Measurements from ENCODE around the gene DMTF1. TPM values are rescaled to one million over a fixed set of nuclear protein-coding genes. Genes with fewer than 3 reads are reported as not detected.
A peak's percentile ranks its signal among the peaks of the same experiment; 100 is the strongest.
"Not testable (repeated sequence)": the region's sequence is repeated elsewhere in the genome, so short reads cannot be mapped to it uniquely, and the experiment has no call there.

DMTF1 gene
- total RNA-seq, 2 donors from 2014 or later: 125 to 131 TPM

GRCh38 chr7:87188930-87189329, 36.7 kb downstream of the DMTF1 start:
- H3K9me3 ChIP-seq (ENCODE audit: control insufficient read depth, low read length, poor library complexity, severe bottlenecking): no peaks in the 10 kb centered on the region
- ATAC-seq (no peak), DNase-seq (no peak)
- Mint-ChIP-seq H3K4me3 (no peak overlapping the region), H3K27ac (peak overlapping the region; percentile 64), H3K27me3 (no peaks in the 10 kb centered on the region), H3K36me3 (ENCODE audit: low read depth) (peaks cover 9% of the 10 kb centered on the region), H3K4me1 (peaks cover 36% of the 10 kb centered on the region)

- Mint-ChIP-seq H3K4me1 (peaks cover 29% of the 10 kb centered on the region), H3K27ac (peak overlapping the region; percentile 49), H3K27me3 (no peaks in the 10 kb centered on the region), H3K4me3 (no peak overlapping the region), H3K36me3 (ENCODE audit: low read depth) (peaks cover 7% of the 10 kb centered on the region)
- no peaks in the 10 kb centered on the region for H3K9me3 ChIP-seq (ENCODE audit: control insufficient read depth, low read length, poor library complexity, severe bottlenecking)
- ATAC-seq (no peak), DNase-seq (no peak)
These were observed 38.5 kb downstream of the DMTF1 start for GRCh38 chr7:87190783-87191182.

- Mint-ChIP-seq H3K36me3 (ENCODE audit: low read depth) (peaks cover 10% of the 10 kb centered on the region), H3K27me3 (no peaks in the 10 kb centered on the region), H3K4me1 (peaks cover 27% of the 10 kb centered on the region), H3K27ac (peak overlapping the region; percentile 90), H3K4me3 (peak overlapping the region; percentile 69)
- DNase-seq (no peak), ATAC-seq (no peak)
- no peaks in the 10 kb centered on the region for H3K9me3 ChIP-seq (ENCODE audit: control insufficient read depth, low read length, poor library complexity, severe bottlenecking)
These were observed 40.7 kb downstream of the DMTF1 start for GRCh38 chr7:87192784-87193487.

- no peak overlapping the region for H3K4me3 Mint-ChIP-seq
- peaks cover 22% of the 10 kb centered on the region for H3K4me1 Mint-ChIP-seq
These were observed 41.7 kb downstream of the DMTF1 start for GRCh38 chr7:87193912-87194311.

GRCh38 chr7:87199241-87199640, 47.0 kb downstream of the DMTF1 start:
- H3K4me1 Mint-ChIP-seq: peaks cover 26% of the 10 kb centered on the region
- no peak for DNase-seq
- ATAC-seq: no peak
- H3K27me3 Mint-ChIP-seq: no peaks in the 10 kb centered on the region
- H3K27ac Mint-ChIP-seq: peak overlapping the region; percentile 6
- H3K4me3 Mint-ChIP-seq: no peak overlapping the region
- H3K36me3 Mint-ChIP-seq (ENCODE audit: low read depth): peaks cover 7% of the 10 kb centered on the region
- H3K9me3 ChIP-seq (ENCODE audit: control insufficient read depth, low read length, poor library complexity, severe bottlenecking): no peaks in the 10 kb centered on the region

More at GRCh38 chr7:87193912-87194311, 41.7 kb downstream of the DMTF1 start:
- ATAC-seq (no peak), DNase-seq (no peak)
- H3K27me3 Mint-ChIP-seq: no peaks in the 10 kb centered on the region
- no peak overlapping the region for H3K27ac Mint-ChIP-seq
- H3K36me3 Mint-ChIP-seq (ENCODE audit: low read depth): peaks cover 8% of the 10 kb centered on the region
- no peaks in the 10 kb centered on the region for H3K9me3 ChIP-seq (ENCODE audit: control insufficient read depth, low read length, poor library complexity, severe bottlenecking)

GRCh38 chr7:87199700-87200450, 47.6 kb downstream of the DMTF1 start:
- Mint-ChIP-seq H3K27me3 (no peaks in the 10 kb centered on the region), H3K4me3 (no peak overlapping the region), H3K36me3 (ENCODE audit: low read depth) (peaks cover 7% of the 10 kb centered on the region), H3K4me1 (peaks cover 26% of the 10 kb centered on the region), H3K27ac (peak overlapping the region; percentile 6)
- no peak for ATAC-seq
- H3K9me3 ChIP-seq (ENCODE audit: control insufficient read depth, low read length, poor library complexity, severe bottlenecking): no peaks in the 10 kb centered on the region
- no peak for DNase-seq

- H3K9me3 ChIP-seq (ENCODE audit: control insufficient read depth, low read length, poor library complexity, severe bottlenecking): no peaks in the 10 kb centered on the region
- Mint-ChIP-seq H3K4me3 (no peak overlapping the region), H3K4me1 (peaks cover 23% of the 10 kb centered on the region), H3K27ac (peak overlapping the region; percentile 6), H3K27me3 (no peaks in the 10 kb centered on the region), H3K36me3 (ENCODE audit: low read depth) (peaks cover 2% of the 10 kb centered on the region)
- DNase-seq: no peak
- no peak for ATAC-seq
These were observed 50.0 kb downstream of the DMTF1 start for GRCh38 chr7:87202208-87202607.

- no peaks in the 10 kb centered on the region for H3K27me3 Mint-ChIP-seq
- ATAC-seq (no peak), DNase-seq (no peak)
- H3K9me3 ChIP-seq (ENCODE audit: control insufficient read depth, low read length, poor library complexity, severe bottlenecking): no peaks in the 10 kb centered on the region
- H3K36me3 Mint-ChIP-seq (ENCODE audit: low read depth): peaks cover 2% of the 10 kb centered on the region
- peaks cover 23% of the 10 kb centered on the region for H3K4me1 Mint-ChIP-seq
- no peak overlapping the region for H3K27ac Mint-ChIP-seq
- H3K4me3 Mint-ChIP-seq: no peak overlapping the region
These were observed 50.5 kb downstream of the DMTF1 start for GRCh38 chr7:87202705-87203104.

GRCh38 chr7:87203929-87204328, 51.7 kb downstream of the DMTF1 start:
- H3K9me3 ChIP-seq (ENCODE audit: control insufficient read depth, low read length, poor library complexity, severe bottlenecking); H3K27ac Mint-ChIP-seq; H3K27me3 Mint-ChIP-seq; ATAC-seq; H3K36me3 Mint-ChIP-seq (ENCODE audit: low read depth); H3K4me3 Mint-ChIP-seq; DNase-seq: not testable (repeated sequence)
- peaks cover 29% of the 10 kb centered on the region for H3K4me1 Mint-ChIP-seq

- Mint-ChIP-seq H3K27me3 (no peaks in the 10 kb centered on the region), H3K4me3 (no peak overlapping the region), H3K27ac (no peak overlapping the region), H3K36me3 (ENCODE audit: low read depth) (peaks cover 2% of the 10 kb centered on the region), H3K4me1 (peaks cover 31% of the 10 kb centered on the region)
- no peak for ATAC-seq
- no peaks in the 10 kb centered on the region for H3K9me3 ChIP-seq (ENCODE audit: control insufficient read depth, low read length, poor library complexity, severe bottlenecking)
- DNase-seq: no peak
These were observed 52.7 kb downstream of the DMTF1 start for GRCh38 chr7:87204933-87205332.

- not testable (repeated sequence) for H3K4me3 Mint-ChIP-seq; H3K9me3 ChIP-seq (ENCODE audit: control insufficient read depth, low read length, poor library complexity, severe bottlenecking); ATAC-seq; H3K27ac Mint-ChIP-seq; DNase-seq; H3K36me3 Mint-ChIP-seq (ENCODE audit: low read depth); H3K27me3 Mint-ChIP-seq
- peaks cover 34% of the 10 kb centered on the region for H3K4me1 Mint-ChIP-seq
These were observed 53.4 kb downstream of the DMTF1 start for GRCh38 chr7:87205701-87206100.

GRCh38 chr7:87206361-87206760, 54.1 kb downstream of the DMTF1 start:
- DNase-seq (no peak), ATAC-seq (no peak)
- H3K9me3 ChIP-seq (ENCODE audit: control insufficient read depth, low read length, poor library complexity, severe bottlenecking): no peaks in the 10 kb centered on the region
- Mint-ChIP-seq H3K36me3 (ENCODE audit: low read depth) (peaks cover 2% of the 10 kb centered on the region), H3K27me3 (no peaks in the 10 kb centered on the region), H3K4me1 (peaks cover 39% of the 10 kb centered on the region), H3K4me3 (no peak overlapping the region), H3K27ac (no peak overlapping the region)

GRCh38 chr7:87209295-87209924, 57.2 kb downstream of the DMTF1 start:
- no peaks in the 10 kb centered on the region for H3K27me3 Mint-ChIP-seq
- DNase-seq (no peak), ATAC-seq (no peak)
- peak overlapping the region; percentile 43 for H3K4me3 Mint-ChIP-seq
- H3K4me1 Mint-ChIP-seq: peaks cover 57% of the 10 kb centered on the region
- no peaks in the 10 kb centered on the region for H3K9me3 ChIP-seq (ENCODE audit: control insufficient read depth, low read length, poor library complexity, severe bottlenecking)
- H3K27ac Mint-ChIP-seq: peak overlapping the region; percentile 0
- peaks cover 2% of the 10 kb centered on the region for H3K36me3 Mint-ChIP-seq (ENCODE audit: low read depth)

All from T-helper 17 cell (primary cell).